Ammon's horn (tissue), 1 donor: ENCODE data around the gene GET4.
"Not testable (repeated sequence)": the region's sequence is repeated elsewhere in the genome, so short reads cannot be mapped to it uniquely, and the experiment has no call there.

ENCODE experiments used
- DNase-seq: peaks from one replicate; pipeline ENCODE4 v3.0.0-alpha.2; 2016; ENCODE audit warnings: low spot score

Gene GET4

GRCh38 chr7:929311-929711, 53.0 kb downstream of the GET4 start:
- DNase-seq: peak; percentile 87

DNA sequence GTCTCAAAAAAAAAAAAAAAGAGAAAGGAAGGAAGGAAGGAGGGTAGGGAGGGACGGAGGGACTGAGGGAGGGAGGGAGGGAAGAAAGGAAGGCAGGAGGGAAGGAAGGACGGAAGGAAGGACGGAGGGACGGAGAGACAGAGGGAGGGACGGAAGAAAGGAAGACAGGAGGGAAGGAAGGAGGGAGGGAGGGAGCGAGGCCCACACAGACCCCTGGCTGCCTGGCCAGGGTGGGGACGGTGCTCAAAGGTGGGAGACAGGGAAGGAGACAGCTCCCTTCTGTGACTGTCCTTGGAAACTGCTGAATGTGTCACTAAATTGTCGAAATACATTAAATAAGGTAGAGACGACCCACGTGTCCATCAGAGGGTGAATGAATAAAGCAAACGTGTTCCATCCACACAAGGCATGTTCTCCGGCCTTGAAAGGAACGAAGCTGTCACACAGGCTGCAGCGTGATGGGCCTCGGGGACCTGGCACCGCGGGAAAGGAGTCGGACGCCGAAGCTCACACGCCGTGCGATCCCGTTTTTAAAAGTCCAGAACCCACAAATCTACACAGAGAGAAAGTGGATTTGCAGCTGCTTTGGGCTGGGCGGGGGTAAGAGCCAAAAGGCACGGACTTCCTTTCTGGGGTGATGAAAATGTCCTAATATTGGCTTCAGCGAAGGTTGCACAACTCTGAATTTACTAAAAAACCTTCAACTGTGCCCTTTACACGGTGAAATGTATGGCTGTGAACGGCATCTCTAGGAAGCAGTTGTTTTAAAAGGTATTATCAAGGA, 54.8 kb downstream of the GET4 start:
- no peak for DNase-seq

DNA sequence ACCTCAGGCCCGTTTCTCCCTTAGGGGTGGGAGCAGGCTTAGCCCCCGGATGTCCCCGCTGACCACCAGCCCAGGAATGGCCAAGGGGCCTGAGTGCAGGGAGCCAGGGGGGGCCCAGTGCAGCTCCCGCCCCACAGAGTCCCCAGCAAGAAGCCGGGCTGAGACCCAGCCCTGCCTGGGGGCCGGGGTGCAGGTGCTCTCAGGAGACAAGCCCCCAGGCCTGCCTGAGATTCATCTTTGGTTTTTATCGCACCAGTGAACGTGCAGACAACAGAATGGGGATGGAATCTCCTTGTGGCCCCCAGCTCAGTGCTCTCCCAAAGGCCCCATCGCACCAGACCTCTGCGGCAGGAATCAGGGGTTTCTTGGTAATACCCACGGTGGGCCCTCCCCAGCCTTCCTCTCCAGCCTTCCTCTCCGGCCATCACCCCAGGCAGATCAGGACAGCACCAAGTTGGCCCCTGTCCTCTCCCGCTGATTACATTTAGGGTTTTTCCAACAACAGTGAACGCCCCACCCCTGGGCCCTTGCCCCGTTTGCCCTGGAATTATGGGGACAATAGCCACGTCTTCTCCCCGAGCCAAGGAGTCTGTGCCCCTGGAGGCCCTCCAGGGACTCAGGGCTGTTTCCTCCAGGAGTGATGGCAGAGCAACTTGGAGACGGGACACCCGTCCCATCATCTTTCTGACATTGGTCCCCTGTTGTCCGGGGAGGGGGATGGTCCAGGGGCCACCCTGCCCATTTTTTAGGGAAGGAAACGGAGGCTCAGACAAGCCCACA, 55.7 kb downstream of the GET4 start:
- DNase-seq: no peak

- DNase-seq: no peak
These were observed 56.3 kb downstream of the GET4 start for GRCh38 chr7:932651-932975.

DNA sequence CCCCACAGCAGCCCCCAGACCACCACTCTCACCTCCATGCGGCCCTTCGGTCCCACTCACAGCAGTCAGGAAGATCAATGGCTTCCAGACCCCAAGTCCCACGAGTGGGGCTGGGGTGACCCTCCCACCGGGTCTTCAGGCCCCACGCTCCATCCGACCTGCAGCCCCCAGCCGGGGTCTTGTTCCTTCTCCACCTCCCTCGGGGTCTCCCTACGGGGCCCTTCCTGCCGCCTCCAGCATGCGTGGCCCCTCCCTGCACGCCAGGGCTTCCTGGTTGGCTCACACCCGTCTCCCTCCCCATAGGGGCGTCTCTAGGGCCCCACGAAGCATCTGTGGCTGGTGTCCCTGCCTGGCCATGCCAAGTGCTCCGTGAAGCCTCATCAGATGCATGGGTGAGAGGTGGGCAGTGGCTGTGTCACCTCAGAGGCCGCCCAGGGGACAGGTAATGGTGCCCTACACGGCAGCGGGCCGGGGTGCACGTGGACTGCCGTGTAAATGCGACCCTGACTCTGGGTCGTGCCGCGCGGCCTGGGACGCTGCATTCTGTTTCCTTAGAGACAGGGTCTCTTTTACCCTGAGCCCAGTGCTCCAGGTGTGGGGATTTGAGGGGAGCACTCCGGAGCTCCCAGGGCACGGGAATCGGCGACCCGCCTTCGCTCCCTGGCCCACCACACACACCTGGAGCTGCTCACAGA, 58.3 kb downstream of the GET4 start:
- DNase-seq: no peak

DNA sequence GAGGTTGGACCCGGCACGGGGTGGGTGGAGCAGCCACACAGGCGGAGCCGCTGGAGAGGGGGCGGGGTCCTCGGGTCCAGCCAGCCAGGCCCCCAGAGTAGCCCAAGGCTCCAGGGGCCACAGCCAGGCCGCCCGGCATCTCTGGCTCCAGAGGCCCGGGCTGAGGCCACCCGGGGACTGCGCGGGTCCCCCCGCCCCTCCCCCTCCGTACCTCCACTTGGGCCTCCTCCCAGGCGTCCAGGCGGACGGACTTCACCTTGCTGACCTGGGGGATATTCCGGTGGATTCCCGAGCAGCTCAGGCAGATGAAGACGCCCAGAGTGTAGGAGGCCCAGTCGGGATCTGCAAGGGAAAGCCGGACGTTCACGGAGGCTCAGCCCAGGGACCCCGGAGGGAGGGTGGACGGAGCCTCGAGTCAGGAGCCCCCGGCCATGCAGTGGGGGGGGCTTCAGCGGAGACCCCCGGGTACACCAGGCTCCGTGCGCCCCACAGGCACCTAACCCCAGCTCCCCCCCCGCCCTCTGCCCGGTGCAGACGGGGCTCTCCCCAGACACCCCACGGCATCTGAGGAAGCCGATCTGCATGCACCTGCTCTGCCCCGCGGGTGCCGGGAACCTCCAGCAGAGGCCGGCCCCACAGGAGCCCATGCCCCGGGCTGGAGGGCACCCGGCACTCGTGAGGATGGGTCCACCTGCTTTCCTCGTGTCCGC, 59.0 kb downstream of the GET4 start:
- no peak for DNase-seq

GRCh38 chr7:935874-936385, 59.6 kb downstream of the GET4 start:
- no peak for DNase-seq

- no peak for DNase-seq
These were observed 60.2 kb downstream of the GET4 start for GRCh38 chr7:936386-937054.

DNA sequence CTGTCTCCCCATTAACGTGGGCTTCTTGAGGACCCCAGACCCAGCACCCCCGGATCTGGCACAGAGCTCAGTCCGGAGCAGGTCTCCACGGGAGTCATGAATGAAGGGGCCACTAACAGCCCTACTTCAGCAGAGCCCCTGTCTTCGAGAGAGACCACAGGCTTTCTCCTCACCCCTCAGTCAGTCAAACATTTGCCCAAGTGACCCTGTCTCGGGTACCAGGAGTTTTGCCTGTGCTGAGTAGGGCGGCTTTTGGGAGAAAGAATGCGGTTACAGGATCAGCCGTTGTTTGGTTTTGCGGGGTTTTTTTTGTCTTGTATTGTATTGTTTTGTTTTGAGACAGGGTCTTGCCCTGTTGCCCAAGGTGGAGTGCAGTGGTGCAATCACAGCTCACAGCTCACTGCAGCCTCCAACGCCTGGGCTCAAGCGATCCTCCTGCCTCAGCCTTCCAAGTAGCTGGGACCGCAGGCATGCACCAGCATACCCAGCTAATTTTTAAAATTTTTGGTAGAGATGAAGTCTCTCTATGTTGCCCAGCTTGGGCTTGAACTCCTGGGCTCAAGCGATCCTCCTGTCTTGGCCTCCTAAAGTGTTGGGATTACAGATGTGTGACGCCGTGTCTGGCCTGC, 61.6 kb downstream of the GET4 start:
- no peak for DNase-seq

GRCh38 chr7:938546-939185, 62.3 kb downstream of the GET4 start:
- DNase-seq: no peak

- DNase-seq: no peak
These were observed 63.5 kb downstream of the GET4 start for GRCh38 chr7:939843-940242.

GRCh38 chr7:940599-941408, 64.5 kb downstream of the GET4 start:
- DNase-seq: no peak

DNA sequence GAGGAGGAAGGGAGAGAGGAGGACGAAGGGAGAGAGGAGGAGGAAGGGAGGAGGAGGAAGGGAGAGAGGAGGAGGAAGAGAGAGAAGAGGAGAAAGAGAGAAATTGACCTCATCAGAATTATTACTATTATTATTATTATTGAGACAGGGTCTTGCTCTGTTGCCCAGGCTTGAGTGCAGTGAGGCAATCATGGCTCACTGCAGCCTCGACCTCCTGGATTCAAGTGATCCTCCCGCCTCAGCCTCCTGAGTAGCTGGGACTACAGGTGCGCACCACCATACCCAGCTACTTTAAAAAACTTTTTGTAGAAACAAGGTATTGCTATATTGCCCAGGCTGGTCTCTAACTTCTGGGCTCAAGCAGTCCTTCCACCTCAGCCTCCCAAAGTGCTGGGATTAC, 67.4 kb downstream of the GET4 start:
- not testable (repeated sequence) for DNase-seq

- no peak for DNase-seq
These were observed 68.4 kb downstream of the GET4 start for GRCh38 chr7:944744-945143.

- DNase-seq: no peak
These were observed 68.8 kb downstream of the GET4 start for GRCh38 chr7:945147-945555.

- no peak for DNase-seq
These were observed 69.4 kb downstream of the GET4 start for GRCh38 chr7:945556-946255.
